BLaER1 (cell line): ENCODE results near the gene ATP9B.
"Not testable (repeated sequence)": the region's sequence is repeated elsewhere in the genome, so short reads cannot be mapped to it uniquely, and the experiment has no call there.

Experiments used
- H3K27ac ChIP-seq: shearing (Covaris generic); formaldehyde crosslinking; 2 replicates; pipeline ENCODE4 v1.8.1; 2022
- H3K27me3 ChIP-seq: shearing (Covaris generic); formaldehyde crosslinking; 2 replicates; pipeline ENCODE4 v1.8.1; 2022
- H3K36me3 ChIP-seq: shearing (Covaris generic); formaldehyde crosslinking; 2 replicates; pipeline ENCODE4 v1.8.1; 2022
- H3K4me1 ChIP-seq: shearing (Covaris generic); formaldehyde crosslinking; 2 replicates; pipeline ENCODE4 v1.8.1; 2022
- H3K4me2 ChIP-seq: shearing (Covaris generic); formaldehyde crosslinking; 2 replicates; pipeline ENCODE4 v1.8.1; 2022
- H3K4me3 ChIP-seq: shearing (Covaris generic); formaldehyde crosslinking; 2 replicates; pipeline ENCODE4 v1.8.1; 2022
- H3K9ac ChIP-seq: shearing (Covaris generic); formaldehyde crosslinking; 2 replicates; pipeline ENCODE4 v1.8.1; 2022
- H3K9me3 ChIP-seq: shearing (Covaris generic); formaldehyde crosslinking; 2 replicates; pipeline ENCODE4 v1.8.1; 2022
- H4K20me1 ChIP-seq: shearing (Covaris generic); formaldehyde crosslinking; 2 replicates; pipeline ENCODE4 v1.8.1; 2022
- Cebpa-rat ChIP-seq: shearing (Covaris generic); IDR thresholded peaks from 2 replicates; pipeline ENCODE4 v1.8.1; 2022

The ATP9B gene

DNA sequence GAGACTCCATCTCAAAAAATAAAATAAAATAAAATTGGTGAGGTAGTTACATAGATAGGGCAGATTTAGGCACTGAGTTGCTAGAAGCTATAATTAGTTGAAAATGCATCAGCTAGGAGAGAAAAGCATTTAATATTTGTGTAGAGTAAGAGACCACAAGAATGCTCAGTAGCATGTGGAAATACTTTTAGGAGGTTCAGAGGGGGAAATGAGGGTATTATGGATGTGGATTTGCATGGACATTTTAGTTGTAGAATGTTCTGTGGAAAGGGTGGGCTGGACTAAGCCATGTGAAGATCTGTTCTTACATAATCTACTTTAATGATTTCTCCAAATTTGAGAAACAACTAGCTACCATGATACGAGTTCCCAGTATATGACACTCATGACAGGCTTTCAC, 95.5 kb downstream of the ATP9B start:
- H3K9ac ChIP-seq: no peak overlapping the region
- H3K4me1 ChIP-seq: no peaks in the 10 kb centered on the region
- no peak overlapping the region for H3K4me3 ChIP-seq
- no peak overlapping the region for H3K4me2 ChIP-seq
- peaks cover 19% of the 10 kb centered on the region for H3K9me3 ChIP-seq
- no peak overlapping the region for H3K27ac ChIP-seq
- TF ChIP-seq Cebpa-rat: no peak
- no peaks in the 10 kb centered on the region for H4K20me1 ChIP-seq
- H3K27me3 ChIP-seq: no peaks in the 10 kb centered on the region
- peaks cover 36% of the 10 kb centered on the region for H3K36me3 ChIP-seq

DNA sequence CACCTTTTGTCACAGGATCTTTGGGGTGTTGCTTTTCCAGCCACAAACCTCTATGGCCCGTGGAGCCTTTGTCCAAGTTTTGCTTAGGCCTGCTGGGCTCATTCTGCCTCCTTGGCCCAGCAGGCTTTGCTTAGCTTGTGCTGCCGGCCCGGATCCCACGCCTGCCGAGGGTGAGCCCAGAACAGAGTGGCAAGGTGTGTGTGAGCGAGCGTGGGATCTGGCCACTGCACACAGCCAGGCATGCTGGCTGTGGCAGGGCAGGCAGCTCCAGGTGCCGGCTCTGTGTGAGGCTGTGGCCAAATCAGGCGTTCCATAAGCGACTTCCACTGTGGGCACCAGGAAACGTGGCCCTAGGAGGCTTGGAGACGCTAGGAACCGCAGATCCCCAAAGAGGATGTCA, 97.5 kb downstream of the ATP9B start:
- no peak for TF ChIP-seq Cebpa-rat
- Histone ChIP-seq H3K4me1 (no peaks in the 10 kb centered on the region), H3K9ac (no peak overlapping the region), H4K20me1 (no peaks in the 10 kb centered on the region), H3K9me3 (peaks cover 19% of the 10 kb centered on the region), H3K27ac (no peak overlapping the region), H3K27me3 (no peaks in the 10 kb centered on the region), H3K36me3 (peaks cover 39% of the 10 kb centered on the region), H3K4me2 (no peak overlapping the region), H3K4me3 (no peak overlapping the region)

DNA sequence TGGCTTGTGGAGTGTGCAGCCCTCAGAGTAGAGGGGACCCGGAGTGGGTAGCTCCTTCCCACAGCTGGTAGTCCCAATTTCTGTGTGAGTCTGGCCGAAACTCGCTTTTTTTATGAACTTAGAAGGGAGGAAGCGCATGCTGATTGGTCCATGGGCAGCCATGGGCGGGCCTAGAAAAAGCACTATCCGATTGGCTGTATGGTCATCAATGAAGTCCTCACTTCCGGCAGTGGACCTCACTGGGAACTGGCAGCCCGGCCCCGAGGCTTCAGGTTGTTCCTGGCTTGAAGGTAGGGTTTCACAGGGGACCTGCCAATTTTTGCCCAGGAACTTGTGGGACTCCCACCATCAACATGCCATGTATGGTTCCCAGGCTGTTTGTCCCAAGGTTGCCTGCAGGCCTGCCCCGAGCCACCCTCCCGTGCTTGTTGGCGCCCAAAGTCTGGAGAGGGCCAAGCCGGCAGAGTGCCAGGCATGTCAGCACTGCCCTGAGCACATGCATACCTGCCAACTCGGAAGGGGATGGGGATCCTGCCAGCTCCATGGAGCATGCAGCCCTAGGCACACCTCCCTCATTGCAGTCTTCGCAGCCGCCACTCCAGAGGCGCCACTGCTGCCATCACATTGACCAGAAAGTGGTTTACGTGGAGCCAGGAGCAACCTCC, 98.5 kb downstream of the ATP9B start:
- Histone ChIP-seq H3K9me3 (peaks cover 19% of the 10 kb centered on the region), H4K20me1 (no peaks in the 10 kb centered on the region), H3K27me3 (no peaks in the 10 kb centered on the region), H3K27ac (no peak overlapping the region), H3K4me1 (no peaks in the 10 kb centered on the region), H3K36me3 (peaks cover 43% of the 10 kb centered on the region), H3K4me3 (no peak overlapping the region), H3K4me2 (no peak overlapping the region), H3K9ac (no peak overlapping the region)
- no peak for TF ChIP-seq Cebpa-rat

DNA sequence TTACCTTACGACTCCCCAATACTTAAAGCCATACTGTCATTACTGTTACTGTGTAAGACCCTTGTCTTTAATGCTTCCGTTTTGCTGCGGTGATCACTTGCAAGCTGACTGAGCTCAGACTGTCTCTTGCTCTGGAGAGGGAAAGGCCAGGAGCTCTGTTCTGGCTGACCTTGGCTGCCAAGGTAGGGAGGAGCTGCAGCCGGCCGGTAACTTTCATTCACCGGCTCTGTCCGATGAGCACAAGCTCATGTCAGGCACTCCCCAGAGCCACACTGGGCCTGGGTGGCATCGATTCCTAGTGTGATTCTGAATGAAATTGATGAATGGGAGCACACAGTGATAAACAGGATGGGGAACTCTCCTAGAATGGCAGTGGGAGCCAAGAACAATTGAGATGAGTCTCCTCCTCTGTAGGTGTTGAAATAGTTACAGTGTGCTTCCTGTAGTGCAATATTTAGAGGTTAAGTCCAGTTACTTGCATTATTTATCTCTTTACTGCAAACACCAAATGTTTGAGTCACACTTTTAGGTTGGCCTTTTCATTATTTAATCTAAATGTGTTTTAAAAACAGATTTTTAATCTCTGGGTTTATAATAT, 100.9 kb downstream of the ATP9B start:
- Histone ChIP-seq H3K4me1 (no peaks in the 10 kb centered on the region), H3K9ac (no peak overlapping the region), H3K36me3 (peaks cover 38% of the 10 kb centered on the region), H3K27ac (no peak overlapping the region), H3K4me3 (no peak overlapping the region), H3K9me3 (peaks cover 19% of the 10 kb centered on the region), H3K4me2 (no peak overlapping the region), H3K27me3 (no peaks in the 10 kb centered on the region), H4K20me1 (no peaks in the 10 kb centered on the region)
- TF ChIP-seq Cebpa-rat: no peak

DNA sequence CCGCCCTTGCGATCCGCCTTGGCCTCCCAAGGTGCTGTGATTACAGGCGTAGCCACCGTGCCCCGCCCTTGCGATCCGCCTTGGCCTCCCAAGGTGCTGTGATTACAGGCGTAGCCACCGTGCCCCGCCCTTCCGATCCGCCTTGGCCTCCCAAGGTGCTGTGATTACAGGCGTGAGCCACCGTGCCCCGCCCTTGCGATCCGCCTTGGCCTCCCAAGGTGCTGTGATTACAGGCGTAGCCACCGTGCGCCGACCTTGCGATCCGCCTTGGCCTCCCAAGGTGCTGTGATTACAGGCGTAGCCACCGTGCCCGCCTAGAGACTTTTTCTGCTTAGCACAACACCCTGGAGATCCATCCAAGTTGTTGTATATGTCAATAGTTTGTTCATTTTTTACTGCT, 103.1 kb downstream of the ATP9B start:
- H3K27me3 ChIP-seq, H4K20me1 ChIP-seq, H3K9ac ChIP-seq, H3K4me3 ChIP-seq, H3K4me1 ChIP-seq, H3K9me3 ChIP-seq, H3K4me2 ChIP-seq, H3K27ac ChIP-seq: not testable (repeated sequence)
- peaks cover 19% of the 10 kb centered on the region for H3K36me3 ChIP-seq

DNA sequence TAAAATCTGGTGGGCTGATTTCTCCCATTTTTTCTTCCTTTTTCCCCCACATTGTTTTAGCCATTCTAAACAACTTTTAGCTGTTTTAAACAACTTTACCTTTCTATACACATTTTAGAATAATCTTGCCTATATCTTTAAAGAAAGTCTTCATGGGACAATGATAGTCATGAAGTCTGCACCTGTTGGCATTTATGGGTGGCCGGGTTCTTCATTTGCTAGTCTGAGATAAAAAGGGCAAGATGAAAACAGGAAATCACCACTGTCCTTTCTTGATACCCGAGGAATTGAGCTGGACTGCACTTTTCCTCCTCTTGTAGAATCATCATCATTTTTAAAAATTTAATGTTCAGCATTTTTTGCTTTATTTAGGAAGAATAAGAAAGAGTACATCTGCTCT, 104.5 kb downstream of the ATP9B start:
- Histone ChIP-seq H3K9ac (no peak overlapping the region), H4K20me1 (no peaks in the 10 kb centered on the region), H3K36me3 (peaks cover 14% of the 10 kb centered on the region), H3K27ac (no peak overlapping the region), H3K4me3 (no peak overlapping the region), H3K9me3 (no peaks in the 10 kb centered on the region), H3K4me1 (no peaks in the 10 kb centered on the region), H3K4me2 (no peak overlapping the region), H3K27me3 (no peaks in the 10 kb centered on the region)
- TF ChIP-seq Cebpa-rat: no peak

DNA sequence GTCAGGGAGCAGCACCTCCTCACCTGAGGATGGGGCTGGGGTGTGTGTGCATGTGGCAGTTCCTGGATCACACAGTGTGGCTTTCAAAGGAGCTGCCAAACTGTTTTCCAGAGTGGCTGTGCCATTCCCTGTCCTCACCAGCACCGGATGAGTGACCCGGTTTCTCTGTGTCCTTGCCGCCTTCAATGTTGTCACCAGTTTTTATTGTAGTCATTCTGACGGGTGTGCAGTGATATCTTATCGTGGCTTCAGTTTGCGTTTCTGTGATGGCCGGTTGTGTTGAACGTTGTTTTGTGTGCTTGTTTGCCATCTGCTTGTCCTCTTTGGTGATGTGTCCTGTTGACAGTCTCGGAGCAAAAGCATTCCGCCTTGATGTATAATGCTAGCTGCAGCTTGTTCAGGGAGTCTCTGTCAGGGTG, 108.9 kb downstream of the ATP9B start:
- Histone ChIP-seq H3K27ac (no peak overlapping the region), H3K27me3 (no peaks in the 10 kb centered on the region), H3K4me2 (no peak overlapping the region), H3K36me3 (peaks cover 7% of the 10 kb centered on the region), H3K4me3 (no peak overlapping the region), H3K4me1 (no peaks in the 10 kb centered on the region), H3K9ac (no peak overlapping the region), H4K20me1 (no peaks in the 10 kb centered on the region), H3K9me3 (no peaks in the 10 kb centered on the region)
- no peak for TF ChIP-seq Cebpa-rat

DNA sequence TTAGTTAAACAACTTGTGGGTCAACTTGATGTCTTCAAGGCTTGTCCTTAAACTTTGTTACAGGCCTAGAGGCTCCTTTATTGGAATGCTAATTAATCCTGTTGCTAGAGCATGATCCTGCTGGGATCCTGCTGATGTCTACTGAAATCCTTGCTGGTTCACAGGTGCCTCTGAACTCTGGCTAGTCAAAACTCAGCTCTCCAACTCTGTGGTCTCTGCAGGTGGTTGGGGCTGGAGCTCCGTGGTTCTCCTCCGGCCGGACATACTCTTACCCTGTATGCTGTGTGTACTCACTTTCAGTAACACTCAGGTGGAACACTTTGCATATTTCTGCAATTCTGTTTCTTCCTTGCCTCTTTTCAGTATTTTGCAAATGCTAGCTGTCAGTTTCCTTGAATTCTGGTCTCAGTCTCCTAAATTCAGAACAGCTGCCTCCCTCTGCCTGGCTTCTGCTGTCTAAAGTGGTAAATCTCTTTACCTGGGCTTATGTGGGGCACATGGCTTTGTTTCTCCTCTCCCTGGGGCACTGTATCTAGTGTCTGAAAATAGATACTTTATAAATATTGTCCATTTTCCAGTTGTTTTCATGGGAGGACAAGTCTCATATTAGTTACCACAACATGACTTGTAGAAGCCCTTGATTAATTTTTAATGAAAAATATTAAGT, 113.0 kb downstream of the ATP9B start:
- Histone ChIP-seq H3K4me3 (no peak overlapping the region), H4K20me1 (no peaks in the 10 kb centered on the region; the same call in 1 of the 2 replicates), H3K27ac (no peak overlapping the region), H3K36me3 (peaks cover 12% of the 10 kb centered on the region), H3K9me3 (no peaks in the 10 kb centered on the region), H3K4me1 (no peaks in the 10 kb centered on the region), H3K9ac (no peak overlapping the region), H3K4me2 (no peak overlapping the region), H3K27me3 (no peaks in the 10 kb centered on the region)
- no peak for TF ChIP-seq Cebpa-rat

DNA sequence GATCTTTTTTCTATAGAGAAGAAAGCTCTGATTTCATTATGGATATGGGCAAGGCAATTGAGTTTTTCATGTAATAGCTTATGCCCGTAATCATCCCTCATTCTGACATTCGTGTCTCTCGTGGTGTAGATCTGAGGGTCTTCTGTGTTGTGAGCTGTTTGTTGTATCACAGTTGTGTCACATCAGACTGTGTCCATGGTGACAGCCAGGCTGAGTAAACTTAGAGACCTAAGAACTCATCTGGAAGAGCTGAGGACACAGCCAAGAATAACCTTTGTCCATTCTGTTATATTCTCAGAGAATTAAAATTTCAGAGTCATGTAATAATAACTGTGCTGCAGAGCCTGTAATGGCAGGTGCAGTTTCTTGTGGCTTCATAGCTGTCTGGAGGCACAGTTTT, 116.5 kb downstream of the ATP9B start:
- H3K27ac ChIP-seq: no peak overlapping the region
- H3K9ac ChIP-seq: no peak overlapping the region
- H3K36me3 ChIP-seq: peaks cover 16% of the 10 kb centered on the region
- H3K4me1 ChIP-seq: no peaks in the 10 kb centered on the region
- H3K9me3 ChIP-seq: no peaks in the 10 kb centered on the region
- no peak for TF ChIP-seq Cebpa-rat
- no peak overlapping the region for H3K4me3 ChIP-seq
- no peaks in the 10 kb centered on the region; the same call in 1 of the 2 replicates for H4K20me1 ChIP-seq
- no peaks in the 10 kb centered on the region for H3K27me3 ChIP-seq
- H3K4me2 ChIP-seq: no peak overlapping the region

DNA sequence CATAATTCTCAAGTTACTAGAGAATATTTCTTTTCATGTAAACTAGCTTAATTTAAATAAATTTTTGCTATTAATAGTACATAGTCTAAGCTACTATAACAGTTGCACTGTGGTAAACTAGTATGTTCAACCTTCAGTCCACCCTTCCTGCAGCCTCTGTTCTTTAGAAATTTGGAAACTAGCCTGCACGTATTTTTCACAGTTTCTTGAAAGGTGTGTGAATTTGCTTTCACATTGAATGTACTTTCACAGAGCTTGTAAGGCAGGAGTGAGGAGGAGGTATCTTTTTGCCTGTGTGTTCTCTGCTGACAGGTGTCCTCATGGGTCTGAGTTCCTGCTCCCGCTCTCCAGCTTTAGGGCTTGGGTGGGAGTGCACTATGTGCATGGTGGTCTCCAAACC, 117.5 kb downstream of the ATP9B start:
- no peak overlapping the region for H3K4me3 ChIP-seq
- no peaks in the 10 kb centered on the region for H3K27me3 ChIP-seq
- H3K9me3 ChIP-seq: no peaks in the 10 kb centered on the region
- no peaks in the 10 kb centered on the region for H3K4me1 ChIP-seq
- peaks cover 16% of the 10 kb centered on the region for H3K36me3 ChIP-seq
- H3K4me2 ChIP-seq: no peak overlapping the region
- H3K9ac ChIP-seq: no peak overlapping the region
- TF ChIP-seq Cebpa-rat: no peak
- H4K20me1 ChIP-seq: no peaks in the 10 kb centered on the region; the same call in 1 of the 2 replicates
- H3K27ac ChIP-seq: no peak overlapping the region
